Measurements from ENCODE around the gene FBL.
"Not testable (repeated sequence)": the region's sequence is repeated elsewhere in the genome, so short reads cannot be mapped to it uniquely, and the experiment has no call there.

Gene FBL

GRCh38 chr19:39813264-39813993 is 32.8 kb downstream of the FBL start:
- Mint-ChIP-seq H3K9me3 (no peaks in the 10 kb centered on the region), H3K27ac (no peak overlapping the region), H3K4me3 (no peak overlapping the region), H3K36me3 (ENCODE audit: low read depth) (peaks cover 22% of the 10 kb centered on the region), H3K4me1 (ENCODE audit: low read depth) (peaks cover 6% of the 10 kb centered on the region), H3K27me3 (no peaks in the 10 kb centered on the region)
- DNase-seq = no peak

DNA sequence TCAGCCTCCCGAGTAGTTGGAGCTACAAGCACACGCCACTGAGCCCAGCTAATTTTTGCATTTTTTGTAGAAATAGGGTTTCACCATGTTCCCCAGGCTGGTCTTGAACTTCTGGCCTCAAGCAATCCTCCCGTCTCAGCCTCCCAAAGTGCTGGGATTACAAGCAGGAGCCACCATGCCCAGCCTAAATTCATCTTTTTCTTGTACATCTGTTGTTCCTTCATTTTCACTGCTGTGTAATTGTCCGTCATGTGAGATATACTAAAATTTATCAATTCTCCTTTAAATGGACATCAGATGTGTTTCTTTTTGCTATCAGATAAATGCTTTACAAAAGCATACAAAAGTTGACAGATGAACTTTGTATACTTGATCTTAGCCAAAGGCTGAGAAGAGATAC is 35.1 kb downstream of the FBL start:
- H3K9me3 Mint-ChIP-seq = no peaks in the 10 kb centered on the region
- peak overlapping the region; percentile 4 for H3K27ac Mint-ChIP-seq
- H3K4me1 Mint-ChIP-seq (ENCODE audit: low read depth) = no peaks in the 10 kb centered on the region

DNA sequence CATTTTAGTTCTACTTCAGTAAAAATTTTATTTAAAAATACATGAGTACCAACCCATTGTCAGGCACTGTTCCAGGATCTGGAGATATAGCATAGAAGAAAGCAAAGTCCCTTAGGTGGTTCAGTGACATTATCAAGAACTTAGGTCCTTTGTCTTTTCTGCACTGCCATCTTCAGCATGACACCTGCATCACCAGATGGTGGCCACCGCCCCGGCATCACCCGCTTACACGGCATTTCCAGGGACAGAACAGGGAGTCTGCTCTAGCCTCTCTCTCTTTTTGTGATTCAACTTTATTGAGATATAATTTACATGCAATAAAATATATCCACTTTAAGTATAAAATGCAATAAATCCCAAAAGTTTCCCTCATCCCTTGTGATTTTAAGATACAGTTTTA is 35.8 kb downstream of the FBL start:
- Mint-ChIP-seq H3K27ac (no peak overlapping the region), H3K4me1 (ENCODE audit: low read depth) (no peaks in the 10 kb centered on the region), H3K27me3 (peaks cover under 1% of the 10 kb centered on the region), H3K4me3 (no peak overlapping the region), H3K36me3 (ENCODE audit: low read depth) (peaks cover 2% of the 10 kb centered on the region), H3K9me3 (no peaks in the 10 kb centered on the region)
- no peak for DNase-seq

More for the DNA sequence above, 35.1 kb downstream of the FBL start:
- no peak for DNase-seq
- Mint-ChIP-seq H3K27me3 (no peaks in the 10 kb centered on the region), H3K36me3 (ENCODE audit: low read depth) (peaks cover 7% of the 10 kb centered on the region), H3K4me3 (no peak overlapping the region)

DNA sequence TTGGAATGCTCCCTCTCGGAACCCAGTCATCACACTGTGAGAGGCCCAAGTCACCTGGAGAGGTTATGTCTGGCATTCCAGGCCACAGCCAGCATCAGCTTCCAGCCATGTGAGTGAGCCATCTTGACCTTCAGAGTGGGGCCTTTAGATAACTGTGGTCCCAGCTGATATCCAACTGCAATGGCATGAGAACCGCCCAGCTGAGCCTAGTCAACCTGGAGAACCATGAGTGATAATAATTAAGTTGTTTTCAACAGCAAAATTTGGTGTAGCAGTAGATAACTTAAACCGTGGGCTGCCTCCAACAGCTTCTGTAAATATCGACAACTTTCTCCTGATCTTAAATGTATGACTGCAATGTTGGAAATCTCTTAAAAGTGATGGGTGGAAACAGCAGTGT is 36.8 kb downstream of the FBL start:
- Mint-ChIP-seq H3K27ac (no peak overlapping the region), H3K4me3 (no peak overlapping the region), H3K27me3 (peaks cover 5% of the 10 kb centered on the region), H3K36me3 (ENCODE audit: low read depth) (peaks cover 2% of the 10 kb centered on the region), H3K4me1 (ENCODE audit: low read depth) (no peaks in the 10 kb centered on the region), H3K9me3 (no peaks in the 10 kb centered on the region)
- DNase-seq = no peak

- H3K9me3 Mint-ChIP-seq, DNase-seq: not testable (repeated sequence)
- H3K27me3 Mint-ChIP-seq = peaks cover 10% of the 10 kb centered on the region
Observed at GRCh38 chr19:39808688-39809087, 37.5 kb downstream of the FBL start.

DNA sequence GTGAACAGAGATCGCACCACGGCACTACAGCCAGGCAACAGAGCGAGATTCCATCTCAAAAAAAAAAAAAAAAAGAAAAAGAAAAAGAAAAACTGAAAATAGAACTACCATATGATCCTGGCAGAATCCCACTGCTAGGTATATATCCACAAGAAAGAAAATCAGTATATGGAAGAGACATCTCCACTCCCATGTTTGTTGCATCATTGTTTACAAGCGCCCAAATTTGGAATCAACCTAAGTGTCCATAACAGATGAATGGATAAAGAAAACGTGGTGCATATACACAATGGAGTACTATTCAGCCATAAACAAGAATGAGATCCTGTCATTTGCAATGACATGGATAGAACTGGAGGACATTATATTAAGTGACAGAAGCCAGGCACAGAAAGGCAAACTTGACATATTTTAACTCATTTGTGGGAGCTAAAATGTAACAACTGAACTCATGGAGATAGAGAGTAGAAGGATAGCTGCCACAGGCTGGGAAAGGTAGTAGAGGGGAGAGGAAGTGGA is 38.3 kb downstream of the FBL start:
- Mint-ChIP-seq H3K9me3 (no peaks in the 10 kb centered on the region), H3K4me1 (ENCODE audit: low read depth) (no peaks in the 10 kb centered on the region), H3K36me3 (ENCODE audit: low read depth) (no peaks in the 10 kb centered on the region), H3K4me3 (no peak overlapping the region), H3K27ac (no peak overlapping the region), H3K27me3 (peaks cover 18% of the 10 kb centered on the region)
- no peak for DNase-seq

More at GRCh38 chr19:39808688-39809087, 37.5 kb downstream of the FBL start:
- not testable (repeated sequence) for H3K36me3 Mint-ChIP-seq (ENCODE audit: low read depth); H3K27ac Mint-ChIP-seq; H3K4me1 Mint-ChIP-seq (ENCODE audit: low read depth); H3K4me3 Mint-ChIP-seq

- Mint-ChIP-seq H3K4me3 (no peak overlapping the region), H3K27me3 (peaks cover 21% of the 10 kb centered on the region), H3K9me3 (no peaks in the 10 kb centered on the region), H3K4me1 (ENCODE audit: low read depth) (no peaks in the 10 kb centered on the region), H3K27ac (no peak overlapping the region), H3K36me3 (ENCODE audit: low read depth) (no peaks in the 10 kb centered on the region)
- no peak for DNase-seq
Observed at GRCh38 chr19:39805104-39805503, 41.1 kb downstream of the FBL start.

GRCh38 chr19:39802958-39803357 is 43.2 kb downstream of the FBL start:
- Mint-ChIP-seq H3K4me3 (no peak overlapping the region), H3K27me3 (peaks cover 21% of the 10 kb centered on the region), H3K36me3 (ENCODE audit: low read depth) (no peaks in the 10 kb centered on the region), H3K9me3 (no peaks in the 10 kb centered on the region), H3K4me1 (ENCODE audit: low read depth) (no peaks in the 10 kb centered on the region), H3K27ac (no peak overlapping the region)
- DNase-seq = no peak

- Mint-ChIP-seq H3K9me3 (no peaks in the 10 kb centered on the region), H3K4me3 (no peak overlapping the region), H3K4me1 (ENCODE audit: low read depth) (peaks cover 8% of the 10 kb centered on the region)
Observed at GRCh38 chr19:39797083-39797482, 49.1 kb downstream of the FBL start.

GRCh38 chr19:39796000-39796498 is 50.1 kb downstream of the FBL start:
- H3K9me3 Mint-ChIP-seq = no peaks in the 10 kb centered on the region
- no peak overlapping the region for H3K4me3 Mint-ChIP-seq
- no peak overlapping the region for H3K27ac Mint-ChIP-seq
- H3K36me3 Mint-ChIP-seq (ENCODE audit: low read depth) = no peaks in the 10 kb centered on the region
- peaks cover 7% of the 10 kb centered on the region for H3K27me3 Mint-ChIP-seq
- no peak for DNase-seq
- peaks cover 8% of the 10 kb centered on the region for H3K4me1 Mint-ChIP-seq (ENCODE audit: low read depth)

More at GRCh38 chr19:39797083-39797482, 49.1 kb downstream of the FBL start:
- Mint-ChIP-seq H3K27me3 (peaks cover 7% of the 10 kb centered on the region), H3K27ac (no peak overlapping the region), H3K36me3 (ENCODE audit: low read depth) (no peaks in the 10 kb centered on the region)
- no peak for DNase-seq

DNA sequence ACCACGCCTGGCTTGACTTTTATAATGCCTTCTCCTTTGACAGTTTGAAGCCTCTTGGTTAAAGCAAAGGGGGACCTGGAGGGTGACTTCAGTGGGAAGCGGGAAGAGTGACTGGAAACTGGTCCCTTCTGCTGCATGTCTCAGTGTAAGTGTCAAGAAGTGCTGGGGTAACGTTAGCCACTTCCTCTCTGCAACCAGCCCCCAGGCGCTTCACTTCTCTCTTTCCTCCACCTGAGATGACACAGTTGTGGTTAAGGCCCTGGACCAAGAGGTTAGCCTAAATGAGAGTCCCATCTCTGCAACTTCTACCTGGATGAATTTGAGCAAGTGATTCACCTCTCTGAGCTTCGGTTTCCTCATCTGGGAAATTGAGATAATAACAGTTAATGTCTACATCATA is 51.2 kb downstream of the FBL start:
- no peaks in the 10 kb centered on the region for H3K36me3 Mint-ChIP-seq (ENCODE audit: low read depth)
- DNase-seq = no peak
- peaks cover 8% of the 10 kb centered on the region for H3K4me1 Mint-ChIP-seq (ENCODE audit: low read depth)
- no peak overlapping the region for H3K27ac Mint-ChIP-seq
- H3K4me3 Mint-ChIP-seq = no peak overlapping the region
- H3K9me3 Mint-ChIP-seq = no peaks in the 10 kb centered on the region
- H3K27me3 Mint-ChIP-seq = peaks cover 7% of the 10 kb centered on the region

DNA sequence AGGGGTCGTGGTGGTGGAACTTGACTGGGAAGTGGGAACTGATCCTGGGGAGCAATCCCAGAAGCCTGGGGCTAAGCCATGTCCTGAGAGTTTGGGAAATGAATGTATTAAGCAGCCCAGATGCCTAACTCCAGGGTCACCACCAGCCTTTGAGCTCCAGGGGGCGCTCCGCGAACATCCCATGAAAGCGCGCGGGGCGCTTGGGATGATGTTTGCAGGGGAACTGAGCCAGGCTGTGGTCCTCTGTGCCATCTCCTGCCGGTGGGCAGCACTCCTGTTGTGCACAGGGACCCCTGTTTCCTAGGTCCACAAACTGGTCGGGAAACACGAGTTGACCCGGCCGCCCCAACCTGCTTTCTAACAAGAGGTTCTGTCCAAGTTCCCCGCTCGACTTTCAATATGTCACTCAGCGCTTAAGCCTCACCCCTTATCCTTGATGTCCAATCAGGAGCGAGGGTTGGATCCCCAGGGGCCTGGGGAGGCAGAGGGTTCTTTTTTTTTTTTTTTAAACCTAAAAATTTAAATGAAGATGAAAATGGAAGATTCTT is 53.1 kb downstream of the FBL start:
- Mint-ChIP-seq H3K9me3 (peaks cover 6% of the 10 kb centered on the region), H3K27me3 (peaks cover 7% of the 10 kb centered on the region), H3K27ac (no peak overlapping the region), H3K36me3 (ENCODE audit: low read depth) (no peaks in the 10 kb centered on the region), H3K4me3 (peak overlapping the region; percentile 77), H3K4me1 (ENCODE audit: low read depth) (peaks cover 8% of the 10 kb centered on the region)
- peak; percentile 86 for DNase-seq

- DNase-seq = no peak
- H3K4me1 Mint-ChIP-seq (ENCODE audit: low read depth) = peaks cover 2% of the 10 kb centered on the region
- no peak overlapping the region for H3K27ac Mint-ChIP-seq
- no peak overlapping the region for H3K4me3 Mint-ChIP-seq
- peaks cover 11% of the 10 kb centered on the region for H3K9me3 Mint-ChIP-seq
- peaks cover 28% of the 10 kb centered on the region for H3K27me3 Mint-ChIP-seq
- H3K36me3 Mint-ChIP-seq (ENCODE audit: low read depth) = no peaks in the 10 kb centered on the region
Observed at GRCh38 chr19:39788244-39788643, 57.9 kb downstream of the FBL start.
